Measurements from ENCODE around the gene LOXL4. TPM values are rescaled to one million over a fixed set of nuclear protein-coding genes. Genes with fewer than 3 reads are reported as not detected.

LOXL4 gene
- total RNA-seq, 1 donor from 2014 or later, result 0.26 TPM

DNA sequence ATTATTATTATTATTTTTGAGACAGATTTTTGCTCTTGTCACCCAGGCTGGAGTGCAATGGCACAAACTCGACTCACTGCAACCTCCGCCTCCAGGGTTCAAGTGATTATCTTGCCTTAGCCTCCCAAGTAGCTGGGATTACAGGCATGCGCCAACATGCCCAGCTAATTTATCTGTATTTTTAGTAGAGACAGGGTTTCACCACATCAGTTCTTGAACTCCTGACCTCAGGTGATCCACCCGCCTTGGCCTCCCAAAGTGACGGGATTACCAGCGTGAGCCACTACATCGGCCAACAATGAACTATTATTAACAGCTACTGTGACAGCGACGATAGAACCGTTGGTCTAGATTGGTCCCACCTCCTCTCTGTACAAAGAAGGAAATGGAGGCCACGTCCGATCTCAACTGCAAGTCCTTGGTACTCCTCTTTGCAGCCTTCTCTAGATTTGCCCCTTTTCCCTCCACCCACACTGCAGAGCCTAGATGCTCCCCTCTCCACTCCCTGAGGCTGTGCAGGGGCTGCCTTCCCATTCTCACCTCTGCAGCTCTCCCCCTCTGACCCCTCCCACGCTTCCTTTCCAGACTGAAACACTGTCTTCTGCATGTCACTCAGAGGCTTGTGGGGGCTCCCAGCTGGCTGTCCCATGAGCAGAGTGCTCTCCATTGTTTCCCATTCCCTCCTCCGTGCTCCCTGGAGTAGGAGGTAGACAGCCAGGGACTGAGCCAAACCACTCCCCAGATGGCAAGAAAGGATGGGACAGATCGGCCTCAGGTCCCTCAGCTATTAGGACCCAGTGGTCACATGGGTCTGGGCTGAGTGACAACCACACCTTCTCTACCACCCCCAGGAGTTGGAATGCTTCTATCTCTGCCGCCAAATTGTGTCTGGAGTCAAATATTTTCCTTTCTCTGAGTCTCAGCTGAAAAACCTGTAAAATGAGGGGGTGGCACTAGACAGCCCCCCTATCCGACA lies 2.3 kb downstream of the LOXL4 start:
- FAIRE-seq, result no peak
- H3K4me3 ChIP-seq (ENCODE audit: low read depth, low read length), result no peak overlapping the region
- H3K27me3 ChIP-seq (ENCODE audit: control insufficient read depth, insufficient read depth, low read length), result no peaks in the 10 kb centered on the region
- H3K36me3 ChIP-seq (ENCODE audit: control insufficient read depth, insufficient read depth, low read length), result no peaks in the 10 kb centered on the region
- DNase-seq (ENCODE audit: low read depth), result peak; percentile 33
- TF ChIP-seq, protein P1, sequence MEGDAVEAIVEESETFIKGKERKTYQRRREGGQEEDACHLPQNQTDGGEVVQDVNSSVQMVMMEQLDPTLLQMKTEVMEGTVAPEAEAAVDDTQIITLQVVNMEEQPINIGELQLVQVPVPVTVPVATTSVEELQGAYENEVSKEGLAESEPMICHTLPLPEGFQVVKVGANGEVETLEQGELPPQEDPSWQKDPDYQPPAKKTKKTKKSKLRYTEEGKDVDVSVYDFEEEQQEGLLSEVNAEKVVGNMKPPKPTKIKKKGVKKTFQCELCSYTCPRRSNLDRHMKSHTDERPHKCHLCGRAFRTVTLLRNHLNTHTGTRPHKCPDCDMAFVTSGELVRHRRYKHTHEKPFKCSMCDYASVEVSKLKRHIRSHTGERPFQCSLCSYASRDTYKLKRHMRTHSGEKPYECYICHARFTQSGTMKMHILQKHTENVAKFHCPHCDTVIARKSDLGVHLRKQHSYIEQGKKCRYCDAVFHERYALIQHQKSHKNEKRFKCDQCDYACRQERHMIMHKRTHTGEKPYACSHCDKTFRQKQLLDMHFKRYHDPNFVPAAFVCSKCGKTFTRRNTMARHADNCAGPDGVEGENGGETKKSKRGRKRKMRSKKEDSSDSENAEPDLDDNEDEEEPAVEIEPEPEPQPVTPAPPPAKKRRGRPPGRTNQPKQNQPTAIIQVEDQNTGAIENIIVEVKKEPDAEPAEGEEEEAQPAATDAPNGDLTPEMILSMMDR (IDR thresholded peaks at IDR 0.05; ENCODE audit: insufficient read depth, low read length, severe bottlenecking), result no peak

GRCh38 chr10:98264378-98265065 lies 3.5 kb downstream of the LOXL4 start:
- no peak for FAIRE-seq
- Histone ChIP-seq H3K4me3 (ENCODE audit: low read depth, low read length) (no peak overlapping the region), H3K36me3 (ENCODE audit: control insufficient read depth, insufficient read depth, low read length) (no peaks in the 10 kb centered on the region), H3K27me3 (ENCODE audit: control insufficient read depth, insufficient read depth, low read length) (no peaks in the 10 kb centered on the region)
- DNase-seq (ENCODE audit: low read depth), result no peak
- TF ChIP-seq, protein P1 (IDR thresholded peaks at IDR 0.05; ENCODE audit: insufficient read depth, low read length, severe bottlenecking), result no peak

DNA sequence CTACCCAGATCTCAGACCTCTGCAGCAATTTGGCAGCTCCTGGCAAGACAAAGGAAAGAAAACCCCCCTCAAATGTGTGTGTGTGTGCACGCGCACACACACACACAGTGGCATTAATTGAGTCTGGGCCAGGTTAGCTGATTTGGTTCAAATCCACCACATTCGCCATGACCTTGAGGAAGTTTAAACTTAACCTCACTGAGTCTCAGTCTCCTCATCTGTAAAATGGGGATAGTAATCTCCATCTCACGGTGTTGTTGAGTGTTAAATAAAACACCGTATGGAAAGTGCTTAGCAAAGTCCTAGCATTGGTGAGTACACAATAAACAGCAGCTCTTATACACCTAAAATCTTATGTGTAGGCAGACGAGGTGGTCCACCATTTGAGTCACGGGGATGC lies 4.9 kb downstream of the LOXL4 start:
- DNase-seq (ENCODE audit: low read depth) (no peak), FAIRE-seq (no peak)
- TF ChIP-seq, protein P1 (IDR thresholded peaks at IDR 0.05; ENCODE audit: insufficient read depth, low read length, severe bottlenecking), result no peak
- Histone ChIP-seq H3K4me3 (ENCODE audit: low read depth, low read length) (no peak overlapping the region), H3K27me3 (ENCODE audit: control insufficient read depth, insufficient read depth, low read length) (no peaks in the 10 kb centered on the region), H3K36me3 (ENCODE audit: control insufficient read depth, insufficient read depth, low read length) (no peaks in the 10 kb centered on the region)

- no peak for FAIRE-seq
- TF ChIP-seq, protein P1 (IDR thresholded peaks at IDR 0.05; ENCODE audit: insufficient read depth, low read length, severe bottlenecking), result peak; percentile 85
- DNase-seq (ENCODE audit: low read depth), result peak; percentile 38
Measured at GRCh38 chr10:98262571-98262970, 5.4 kb downstream of the LOXL4 start.

GRCh38 chr10:98261436-98262277 lies 6.3 kb downstream of the LOXL4 start:
- FAIRE-seq, result no peak
- Histone ChIP-seq H3K36me3 (ENCODE audit: control insufficient read depth, insufficient read depth, low read length) (no peaks in the 10 kb centered on the region), H3K27me3 (ENCODE audit: control insufficient read depth, insufficient read depth, low read length) (no peaks in the 10 kb centered on the region), H3K4me3 (ENCODE audit: low read depth, low read length) (no peak overlapping the region)
- TF ChIP-seq, protein P1 (IDR thresholded peaks at IDR 0.05; ENCODE audit: insufficient read depth, low read length, severe bottlenecking), result no peak
- no peak for DNase-seq (ENCODE audit: low read depth)

More at GRCh38 chr10:98262571-98262970, 5.4 kb downstream of the LOXL4 start:
- Histone ChIP-seq H3K4me3 (ENCODE audit: low read depth, low read length) (no peak overlapping the region), H3K36me3 (ENCODE audit: control insufficient read depth, insufficient read depth, low read length) (no peaks in the 10 kb centered on the region), H3K27me3 (ENCODE audit: control insufficient read depth, insufficient read depth, low read length) (no peaks in the 10 kb centered on the region)
